GM12878 (cell line): ENCODE measurements around the gene CCDC82. TPM values are rescaled to one million over a fixed set of nuclear protein-coding genes. Genes with fewer than 3 reads are reported as not detected.

ENCODE experiments used
- ATAC-seq: fragments of 200-7000 bp; cut with Tn5 transposase; 3 replicates; pipeline ENCODE4 v1.9.1; 2020; ENCODE audit warnings: mild to moderate bottlenecking, moderate library complexity
- BruUV-seq: library from RNA; stranded (reverse); fragments of 400-500 nt; replicated peaks from 2 replicates; lab custom pipeline; 2021; lab: Mats Ljungman, UMichigan
- CTCF ChIA-PET: fragments of 300-600 bp; sonication (Branson Sonifier 250); formaldehyde crosslinking; extraction: SDS; loops from one replicate; lab custom pipeline; 2021; ENCODE audit warnings: inconsistent platforms; lab: Yijun Ruan, JAX
- POLR2A ChIA-PET: fragments of 350-600 bp; formaldehyde crosslinking; extraction: SDS; loops from one replicate; lab custom pipeline; 2021; ENCODE audit warnings: inconsistent platforms; lab: Charles Lee
- RAD21 ChIA-PET: fragments of 300-600 bp; sonication (Branson Sonifier 250); formaldehyde crosslinking; loops from one replicate; lab custom pipeline; 2023; ENCODE audit warnings: antibody characterized with exemption; ENCODE audit not compliant: unreplicated experiment; lab: Charles Lee
- SMC1A ChIA-PET: fragments of 300-600 bp; sonication (Branson Sonifier 250); formaldehyde crosslinking; loops from one replicate; lab custom pipeline; 2023; ENCODE audit not compliant: unreplicated experiment, uncharacterized antibody; lab: Charles Lee
- DNase-seq: peaks from one replicate; pipeline ENCODE4 v3.0.0-alpha.2; 2011; ENCODE audit warnings: low read depth, low spot score
- FAIRE-seq: peaks from 3 replicates; lab custom pipeline; 2011; peaks lifted over from hg19 to GRCh38; lab: Jason Lieb, UNC
- H2AFZ ChIP-seq: 2 replicates; pipeline ENCODE4 v1.6.0; 2011; ENCODE audit warnings: low read depth, low read length, control low read depth; ENCODE audit not compliant: control insufficient read depth
- H3K27ac ChIP-seq: 2 replicates; pipeline ENCODE4 v1.5.1; 2011; ENCODE audit warnings: control low read depth; ENCODE audit not compliant: control insufficient read depth, insufficient read depth
- H3K27me3 ChIP-seq, 2 experiments: replicated peaks in 1 of 2; 2 replicates each; pipeline versions ENCODE4 v1.6.0 to v1.6.1; 2011; ENCODE audit warnings: low read length in 1 of 2; ENCODE audit not compliant: control insufficient read depth in 2 of 2, insufficient read depth in 2 of 2
- H3K36me3 ChIP-seq, 2 experiments: 2 replicates each; pipeline ENCODE4 v1.5.1; 2011; ENCODE audit warnings: low read length in 1 of 2; ENCODE audit not compliant: control insufficient read depth in 2 of 2, insufficient read depth in 2 of 2
- H3K4me1 ChIP-seq: 2 replicates; pipeline ENCODE4 v1.6.1; 2011; ENCODE audit warnings: mild to moderate bottlenecking, low read length, moderate library complexity, mixed read lengths; ENCODE audit not compliant: control insufficient read depth, insufficient read depth
- H3K4me2 ChIP-seq: 2 replicates; pipeline ENCODE4 v1.6.0; 2011; ENCODE audit warnings: control low read depth; ENCODE audit not compliant: control insufficient read depth, insufficient read depth
- H3K4me3 ChIP-seq: fragments of 200-600 bp; sonication (generic); 2 replicates; pipeline ENCODE4 v1.5.1; 2016
- H3K79me2 ChIP-seq: 2 replicates; pipeline ENCODE4 v1.6.0; 2011; ENCODE audit warnings: low read length; ENCODE audit not compliant: control insufficient read depth, insufficient read depth
- H3K9ac ChIP-seq: 2 replicates; pipeline ENCODE4 v1.8.0; 2011; ENCODE audit warnings: low read length, control low read depth, mixed read lengths; ENCODE audit not compliant: control insufficient read depth, insufficient read depth
- H3K9me3 ChIP-seq: replicated peaks from 3 replicates; pipeline ENCODE4 v1.5.1; 2011; ENCODE audit warnings: mild to moderate bottlenecking, low read length; ENCODE audit not compliant: control insufficient read depth, insufficient read depth
- H4K20me1 ChIP-seq: 2 replicates; pipeline ENCODE4 v1.6.0; 2011; ENCODE audit not compliant: control insufficient read depth, insufficient read depth
- ATF7 ChIP-seq: fragments of 450-650 bp; IDR thresholded peaks from 2 replicates; pipeline ENCODE4 v1.6.1; 2016; ENCODE audit warnings: low read depth, mild to moderate bottlenecking
- BMI1 ChIP-seq: fragments of 450-650 bp; IDR thresholded peaks from 2 replicates; pipeline ENCODE4 v1.6.1; 2016; ENCODE audit warnings: mild to moderate bottlenecking, moderate library complexity, borderline replicate concordance
- CHD2 ChIP-seq: IDR thresholded peaks from 2 replicates; pipeline ENCODE4 v1.6.1; 2011; ENCODE audit warnings: low read depth, low read length, improper control_type of control experiment, borderline replicate concordance
- EP300 ChIP-seq, 2 experiments: fragments of 150-350 bp in 1 of 2; IDR thresholded peaks; 2 replicates each; pipeline ENCODE4 v1.6.1; 2011 to 2012; ENCODE audit warnings: low read depth in 2 of 2, low read length in 2 of 2, borderline replicate concordance in 1 of 2, improper control_type of control experiment in 1 of 2, inconsistent platforms in 1 of 2; ENCODE audit not compliant: control insufficient read depth in 1 of 2
- ETV6 ChIP-seq, 2 experiments: fragments of 450-650 bp in 1 of 2; IDR thresholded peaks in 1 of 2; conservative IDR thresholded peaks in 1 of 2; 2 replicates each; pipeline ENCODE4 v1.6.1; 2014; ENCODE audit warnings: antibody characterized with exemption in 1 of 2, borderline replicate concordance in 1 of 2, low read depth in 1 of 2, mild to moderate bottlenecking in 1 of 2, moderate library complexity in 1 of 2
- HSF1 ChIP-seq: fragments of 150-350 bp; IDR thresholded peaks from 2 replicates; pipeline ENCODE4 v1.6.1; 2014; ENCODE audit warnings: mild to moderate bottlenecking, low read depth, low read length
- JUND ChIP-seq: IDR thresholded peaks from 2 replicates; pipeline ENCODE4 v1.6.1; 2012; ENCODE audit warnings: low read depth, mild to moderate bottlenecking, low read length, improper control_type of control experiment, moderate library complexity
- MYB ChIP-seq: fragments of 150-350 bp; IDR thresholded peaks from 2 replicates; pipeline ENCODE4 v1.6.1; 2014; ENCODE audit warnings: mild to moderate bottlenecking, low read depth, low read length, borderline replicate concordance
- MYC ChIP-seq: IDR thresholded peaks from 2 replicates; pipeline ENCODE4 v1.6.1; 2011; ENCODE audit warnings: mild to moderate bottlenecking, low read length, moderate library complexity, inconsistent platforms; ENCODE audit not compliant: insufficient read depth, insufficient replicate concordance, insufficient read length, severe bottlenecking
- PML ChIP-seq: IDR thresholded peaks from 2 replicates; pipeline ENCODE4 v1.6.1; 2012; ENCODE audit warnings: low read length, inconsistent platforms
- RAD21 ChIP-seq: IDR thresholded peaks from 2 replicates; pipeline ENCODE4 v1.6.1; 2011; ENCODE audit warnings: mild to moderate bottlenecking, low read depth, low read length, moderate library complexity; ENCODE audit not compliant: insufficient read depth
- SREBF1 ChIP-seq: IDR thresholded peaks from 2 replicates; pipeline ENCODE4 v1.6.1; 2012; ENCODE audit warnings: mild to moderate bottlenecking, low read length
- SREBF2 ChIP-seq: IDR thresholded peaks from 2 replicates; pipeline ENCODE4 v1.6.1; 2012; ENCODE audit warnings: mild to moderate bottlenecking, low read length
- SRF ChIP-seq, 2 experiments: IDR thresholded peaks; 2 replicates each; pipeline ENCODE4 v1.6.1; 2011; ENCODE audit warnings: low read depth in 2 of 2, low read length in 2 of 2, mild to moderate bottlenecking in 1 of 2, moderate library complexity in 1 of 2
- SUZ12 ChIP-seq: fragments of 200-600 bp; sonication (generic); IDR thresholded peaks from one replicate; pipeline ENCODE4 v1.6.1; 2018; ENCODE audit warnings: antibody characterized with exemption, mild to moderate bottlenecking; ENCODE audit not compliant: unreplicated experiment
- ZZZ3 ChIP-seq: IDR thresholded peaks from 2 replicates; pipeline ENCODE4 v1.6.1; 2011; ENCODE audit warnings: low read depth; ENCODE audit not compliant: control insufficient read depth, insufficient read length
- WGBS: methylation state at CpG from one replicate; pipeline ENCODE4 v1.1.6; 2016; ENCODE audit warnings: low lambda C conversion rate; ENCODE audit not compliant: insufficient replicate concordance, insufficient coverage; ENCODE audit errors: missing lambda C conversion rate; 5-methylcytosine and 5-hydroxymethylcytosine counted together
- in situ Hi-C: fragments of 300-500 bp; cut with MboI; formaldehyde crosslinking; loops from 9 replicates; pipeline ENCODE4 v1.14.3; 2018; ENCODE audit warnings: mixed read lengths
- intact Hi-C: fragments of 100-400 bp; cut with micrococcal nuclease; formaldehyde crosslinking; loops from one replicate; pipeline ENCODE4 v1.14.2; 2022; ENCODE audit not compliant: unreplicated experiment
- polyA plus RNA-seq, 11 experiments: library from polyadenylated mRNA; depleted of rRNA in 4 of 11; unstranded in 6 of 11; stranded (reverse) in 5 of 11; fragments of >200 nt; fragmentation: Nextera tagmentation in 4 of 11; fragmentation: Illumina TruSeq in 1 of 11; extraction: Ambion mirVana in 4 of 11; extraction: Trizol in 1 of 11; gene quantifications; 1 replicate in 1 of 11; 2 replicates in 10 of 11; pipeline versions ENCODE4 v1.2.1 to v1.2.3, GENCODE V29; 2011 to 2016; ENCODE audit warnings: inconsistent platforms in 2 of 11, missing spikeins in 2 of 11, low read depth in 1 of 11
- total RNA-seq, 4 experiments: library from RNA; depleted of rRNA in 3 of 4; stranded (reverse); fragments of >200 nt in 3 of 4; fragmentation: Illumina TruSeq in 1 of 4; extraction: Trizol in 1 of 4; gene quantifications; 2 replicates each; pipeline versions ENCODE4 v1.2.1 to v1.2.3, GENCODE V29; 2013 to 2021
- TF ChIP-seq, protein P1 (sequence below): IDR thresholded peaks from 2 replicates; pipeline ENCODE4 v1.6.1; 2011; ENCODE audit warnings: borderline replicate concordance, low read depth, mild to moderate bottlenecking, moderate library complexity, low read length; ENCODE audit not compliant: insufficient read depth, poor library complexity, severe bottlenecking
- TF ChIP-seq, protein P2 (sequence below): IDR thresholded peaks from 2 replicates; pipeline ENCODE4 v1.6.1; 2011; ENCODE audit warnings: low read depth, mild to moderate bottlenecking, low read length, moderate library complexity, borderline replicate concordance; ENCODE audit errors: extremely low read depth
- TF ChIP-seq, protein P3 (sequence below): IDR thresholded peaks from 2 replicates; pipeline ENCODE4 v1.6.1; 2012; ENCODE audit warnings: low read depth, low read length, improper control_type of control experiment

The CCDC82 gene
- total and polyA plus RNA-seq, 10 of the 15 experiments (the other 5 are each of a cell fraction or from before 2014, with no cell fraction given) = 15.2 to 62.4 (median 28.8) TPM

GRCh38 chr11:96329419-96329818 is 60.3 kb downstream of the CCDC82 start:
- peaks cover 81% of the 10 kb centered on the region for H3K79me2 ChIP-seq
- H3K9ac ChIP-seq = no peak overlapping the region
- RAD21 ChIA-PET = interaction anchor here (1.3 kb wide), 1 partner anchor 14 kb away, joined by 3 read pairs; the partner anchor contains the start of gene MAML2
- SMC1A ChIA-PET = interaction anchor here (1.1 to 2.0 kb wide), 4 partner anchors 11 to 480 kb away, joined by 3 to 10 read pairs (median 7); partner anchors contain the start of gene MAML2
- POLR2A ChIA-PET = no interaction called here
- H3K36me3 ChIP-seq = peaks cover 0 to 7% of the 10 kb centered on the region in 2 experiments; a peak in 1 of 4 replicates
- H3K4me1 ChIP-seq = peaks cover 12% of the 10 kb centered on the region; the same call in 1 of the 2 replicates
- no peaks in the 10 kb centered on the region for H3K27me3 ChIP-seq
- FAIRE-seq (no peak), DNase-seq (no peak), ATAC-seq (no peak)
- H2AFZ ChIP-seq = no peak overlapping the region
- intact Hi-C loops (no loop called here), in situ Hi-C loops (no loop called here)
- no TSS peak for BruUV-seq
- CTCF ChIA-PET = interaction anchor here (3.9 kb wide), 1 partner anchor 13 kb away, joined by 26 read pairs; the partner anchor contains the start of gene MAML2
- no peaks in the 10 kb centered on the region; the same call in 1 of the 2 replicates for H4K20me1 ChIP-seq
- 100% methylated on average over 1 of the region's 1 CpG for WGBS
- no peaks in the 10 kb centered on the region for H3K9me3 ChIP-seq
- H3K27ac ChIP-seq = no peak overlapping the region
- no peak overlapping the region for H3K4me3 ChIP-seq
- no peak overlapping the region for H3K4me2 ChIP-seq
- TF ChIP-seq CHD2 (no peak), MYC (no peak), SUZ12 (no peak), MYB (no peak), HSF1 (no peak), SREBF2 (no peak), PML (no peak), RAD21 (no peak), ZZZ3 (no peak), JUND (no peak), SREBF1 (no peak), BMI1 (no peak), ATF7 (no peak), ETV6 (conservative IDR thresholded peaks at IDR 0.05 in 1 of 2, IDR thresholded peaks at IDR 0.05 in 1 of 2; ENCODE audit: borderline replicate concordance in 1 of 2, low read depth in 1 of 2) (no peak), SRF (IDR thresholded peaks at IDR 0.05; ENCODE audit: low read depth in 2 of 2, low read length in 2 of 2) (no peak), EP300 (IDR thresholded peaks at IDR 0.05; ENCODE audit: borderline replicate concordance in 1 of 2, control insufficient read depth in 1 of 2, low read depth in 2 of 2, low read length in 2 of 2) (no peak)
- TF ChIP-seq, protein P1, sequence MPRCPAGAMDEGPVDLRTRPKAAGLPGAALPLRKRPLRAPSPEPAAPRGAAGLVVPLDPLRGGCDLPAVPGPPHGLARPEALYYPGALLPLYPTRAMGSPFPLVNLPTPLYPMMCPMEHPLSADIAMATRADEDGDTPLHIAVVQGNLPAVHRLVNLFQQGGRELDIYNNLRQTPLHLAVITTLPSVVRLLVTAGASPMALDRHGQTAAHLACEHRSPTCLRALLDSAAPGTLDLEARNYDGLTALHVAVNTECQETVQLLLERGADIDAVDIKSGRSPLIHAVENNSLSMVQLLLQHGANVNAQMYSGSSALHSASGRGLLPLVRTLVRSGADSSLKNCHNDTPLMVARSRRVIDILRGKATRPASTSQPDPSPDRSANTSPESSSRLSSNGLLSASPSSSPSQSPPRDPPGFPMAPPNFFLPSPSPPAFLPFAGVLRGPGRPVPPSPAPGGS = no peak
- TF ChIP-seq, protein P2, sequence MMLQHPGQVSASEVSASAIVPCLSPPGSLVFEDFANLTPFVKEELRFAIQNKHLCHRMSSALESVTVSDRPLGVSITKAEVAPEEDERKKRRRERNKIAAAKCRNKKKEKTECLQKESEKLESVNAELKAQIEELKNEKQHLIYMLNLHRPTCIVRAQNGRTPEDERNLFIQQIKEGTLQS = no peak
- TF ChIP-seq, protein P3, sequence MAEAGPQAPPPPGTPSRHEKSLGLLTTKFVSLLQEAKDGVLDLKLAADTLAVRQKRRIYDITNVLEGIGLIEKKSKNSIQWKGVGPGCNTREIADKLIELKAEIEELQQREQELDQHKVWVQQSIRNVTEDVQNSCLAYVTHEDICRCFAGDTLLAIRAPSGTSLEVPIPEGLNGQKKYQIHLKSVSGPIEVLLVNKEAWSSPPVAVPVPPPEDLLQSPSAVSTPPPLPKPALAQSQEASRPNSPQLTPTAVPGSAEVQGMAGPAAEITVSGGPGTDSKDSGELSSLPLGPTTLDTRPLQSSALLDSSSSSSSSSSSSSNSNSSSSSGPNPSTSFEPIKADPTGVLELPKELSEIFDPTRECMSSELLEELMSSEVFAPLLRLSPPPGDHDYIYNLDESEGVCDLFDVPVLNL = no peak
